ENCODE measurements around the gene ZIC5.

GRCh38 chr13:99991013-99991827 lies 19.7 kb upstream of the ZIC5 start:
- TF ChIP-seq POLR2AphosphoS5 (IDR thresholded peaks at IDR 0.05): no peak
- TF ChIP-seq POLR2A (IDR thresholded peaks at IDR 0.05): no peak

Data from prostate gland (tissue), 1 donor.